NB4 (cell line): Measurements from ENCODE around the gene CCDC107.

Source experiments
- CTCF ChIP-seq: IDR thresholded peaks from one replicate; pipeline ENCODE4 v1.5.1; 2012; ENCODE audit warnings: low read depth, low read length
- MAX ChIP-seq: IDR thresholded peaks from 2 replicates; pipeline ENCODE4 v1.6.1; 2011; ENCODE audit warnings: low read depth, low read length
- MYC ChIP-seq: IDR thresholded peaks from 2 replicates; pipeline ENCODE4 v1.6.1; 2011; ENCODE audit warnings: low read depth, low read length
- POLR2A ChIP-seq: IDR thresholded peaks from 2 replicates; pipeline ENCODE4 v1.6.1; 2011; ENCODE audit warnings: mild to moderate bottlenecking; ENCODE audit not compliant: insufficient read length; ENCODE audit errors: extremely low read depth

- TF ChIP-seq POLR2A (no peak), CTCF (no peak), MAX (no peak), MYC (no peak)
These were observed 17.8 kb downstream of the CCDC107 start for GRCh38 chr9:35675732-35676392.
